Spinal cord (tissue), 10 donors: ENCODE results near the gene BCL6B. TPM values are rescaled to one million over a fixed set of nuclear protein-coding genes. Genes with fewer than 3 reads are reported as not detected.
A peak's percentile ranks its signal among the peaks of the same experiment; 100 is the strongest.
"Not testable (repeated sequence)": the region's sequence is repeated elsewhere in the genome, so short reads cannot be mapped to it uniquely, and the experiment has no call there.

Source experiments
- DNase-seq, 6 donors: peaks; one replicate each; pipeline versions ENCODE4 v3.0.0 to v3.0.0-alpha.2; 2013 to 2015; ENCODE audit warnings: low spot score in 6 of 6, low read depth in 4 of 6
- H3K27ac ChIP-seq: one replicate; pipeline ENCODE4 v1.5.1; 2013; ENCODE audit warnings: low read depth, low read length, control low read depth
- H3K27me3 ChIP-seq: one replicate; pipeline ENCODE4 v1.6.1; 2013; ENCODE audit warnings: low read length; ENCODE audit not compliant: control insufficient read depth, insufficient read depth
- H3K36me3 ChIP-seq: one replicate; pipeline ENCODE4 v1.6.1; 2013; ENCODE audit warnings: low read length; ENCODE audit not compliant: control insufficient read depth, insufficient read depth
- H3K4me1 ChIP-seq: one replicate; pipeline ENCODE4 v1.6.1; 2013; ENCODE audit warnings: low read length; ENCODE audit not compliant: control insufficient read depth, insufficient read depth
- H3K4me3 ChIP-seq: one replicate; pipeline ENCODE4 v1.5.1; 2013; ENCODE audit warnings: low read depth, low read length, control low read depth
- H3K9me3 ChIP-seq: one replicate; pipeline ENCODE4 v1.6.1; 2013; ENCODE audit warnings: low read length; ENCODE audit not compliant: control insufficient read depth, insufficient read depth
- WGBS: methylation state at CpG from one replicate; pipeline ENCODE4 v1.1.5; 2013; ENCODE audit warnings: missing lambda C conversion rate; ENCODE audit not compliant: insufficient coverage; 5-methylcytosine and 5-hydroxymethylcytosine counted together
- polyA plus RNA-seq, 2 donors: library from polyadenylated mRNA; unstranded; fragments of 120-200 nt; gene quantifications; one replicate each; pipeline ENCODE4 v1.2.1, GENCODE V29; 2013; ENCODE audit not compliant: insufficient read length in 2 of 2
- total RNA-seq, 2 donors: library from RNA; depleted of rRNA in 1 of 2; stranded (reverse); fragments of 120-200 nt in 1 of 2; fragments of >200 nt in 1 of 2; gene quantifications; one replicate each; pipeline versions ENCODE4 v1.2.3 to v1.2.4, GENCODE V29; 2013 to 2014
- donor health status: healthy.

Gene BCL6B
- total and polyA plus RNA-seq, 4 donors = 3.1 to 13.7 (median 7.0) TPM

GRCh38 chr17:7041607-7042500, 19.0 kb downstream of the BCL6B start:
- WGBS = 14% methylated on average over 41 of the region's 43 CpGs
- no peak overlapping the region for H3K27ac ChIP-seq
- DNase-seq = peak in 1 of 6 donors; percentile 15

GRCh38 chr17:7042501-7043181, 19.8 kb downstream of the BCL6B start:
- Histone ChIP-seq H3K9me3 (no peaks in the 10 kb centered on the region), H3K27ac (no peak overlapping the region), H3K4me1 (peaks cover 46% of the 10 kb centered on the region), H3K27me3 (peaks cover 45% of the 10 kb centered on the region), H3K4me3 (no peak overlapping the region), H3K36me3 (no peaks in the 10 kb centered on the region)
- no peak for DNase-seq
- WGBS = 3% methylated on average over 51 of the region's 53 CpGs

More at GRCh38 chr17:7041607-7042500, 19.0 kb downstream of the BCL6B start:
- H3K27me3 ChIP-seq = peaks cover 44% of the 10 kb centered on the region
- no peaks in the 10 kb centered on the region for H3K36me3 ChIP-seq
- no peaks in the 10 kb centered on the region for H3K9me3 ChIP-seq
- no peak overlapping the region for H3K4me3 ChIP-seq
- peaks cover 49% of the 10 kb centered on the region for H3K4me1 ChIP-seq

- no peak for DNase-seq
- H3K27me3 ChIP-seq = peaks cover 50% of the 10 kb centered on the region
- no peak overlapping the region for H3K27ac ChIP-seq
- peak overlapping the region; percentile 35 for H3K4me3 ChIP-seq
- no peaks in the 10 kb centered on the region for H3K36me3 ChIP-seq
- peaks cover 45% of the 10 kb centered on the region for H3K4me1 ChIP-seq
- 1% methylated on average over 21 of the region's 21 CpGs for whole genome bisulfite sequencing
- H3K9me3 ChIP-seq = no peaks in the 10 kb centered on the region
Measured at GRCh38 chr17:7043182-7043496, 20.3 kb downstream of the BCL6B start.

GRCh38 chr17:7043497-7044198, 20.8 kb downstream of the BCL6B start, which contains the start of gene SLC16A11:
Gene SLC16A11, minus strand, starts transcription at chr17:7044092. Its CDS starts 579 bp downstream, at chr17:7043513.
- WGBS = under 1% methylated on average over 41 of the region's 58 CpGs

GRCh38 chr17:7045492-7046126, 22.8 kb downstream of the BCL6B start:
- H3K4me1 ChIP-seq = peaks cover 40% of the 10 kb centered on the region
- H3K27me3 ChIP-seq = peaks cover 53% of the 10 kb centered on the region
- no peak overlapping the region for H3K27ac ChIP-seq
- peak in 5 of 6 donors; percentile 66 to 96 (median 75) for DNase-seq
- 0% methylated on average over 1 of the region's 5 CpGs for WGBS
- no peaks in the 10 kb centered on the region for H3K9me3 ChIP-seq
- H3K36me3 ChIP-seq = no peaks in the 10 kb centered on the region
- peak overlapping the region; percentile 7 for H3K4me3 ChIP-seq

More at GRCh38 chr17:7043497-7044198, 20.8 kb downstream of the BCL6B start, which contains the start of gene SLC16A11:
- Histone ChIP-seq H3K27me3 (peaks cover 53% of the 10 kb centered on the region), H3K27ac (no peak within 1 kb of the TSS), H3K9me3 (no peaks in the 10 kb centered on the region), H3K4me3 (peak within 1 kb of the TSS; percentile 35), H3K36me3 (no peaks in the 10 kb centered on the region), H3K4me1 (peaks cover 40% of the 10 kb centered on the region)
- peak in 2 of 6 donors; percentile 47 to 71 for DNase-seq

GRCh38 chr17:7046127-7046724, 23.4 kb downstream of the BCL6B start:
- Histone ChIP-seq H3K4me1 (peaks cover 40% of the 10 kb centered on the region), H3K27ac (no peak overlapping the region), H3K27me3 (peaks cover 53% of the 10 kb centered on the region), H3K4me3 (peak overlapping the region; percentile 7), H3K36me3 (no peaks in the 10 kb centered on the region), H3K9me3 (no peaks in the 10 kb centered on the region)
- WGBS = 5% methylated on average over 13 of the region's 15 CpGs
- DNase-seq = peak in 1 of 6 donors; percentile 57

GRCh38 chr17:7046725-7047397, 24.0 kb downstream of the BCL6B start:
- peaks cover 51% of the 10 kb centered on the region for H3K27me3 ChIP-seq
- H3K4me3 ChIP-seq, H3K9me3 ChIP-seq, H3K27ac ChIP-seq, H3K36me3 ChIP-seq: not testable (repeated sequence)
- 15% methylated on average over 20 of the region's 26 CpGs for WGBS
- peak in 1 of 6 donors; percentile 32 for DNase-seq
- peaks cover 36% of the 10 kb centered on the region for H3K4me1 ChIP-seq

GRCh38 chr17:7047566-7047965, 24.7 kb downstream of the BCL6B start:
- Histone ChIP-seq H3K36me3 (no peaks in the 10 kb centered on the region), H3K9me3 (no peaks in the 10 kb centered on the region), H3K27me3 (peaks cover 44% of the 10 kb centered on the region), H3K4me3 (no peak overlapping the region), H3K27ac (no peak overlapping the region), H3K4me1 (peaks cover 29% of the 10 kb centered on the region)
- WGBS = no CpG with 5 or more reads among the region's 6 CpGs
- no peak for DNase-seq
